Measurements from ENCODE around the gene ACTR3.
A peak's percentile ranks its signal among the peaks of the same experiment; 100 is the strongest.

ACTR3 gene

GRCh38 chr2:113876503-113877387 lies 13.1 kb upstream of the ACTR3 start:
- peak; percentile 83 for DNase-seq (ENCODE audit: low spot score)

- peak; percentile 82 for DNase-seq (ENCODE audit: low spot score)
Observed at GRCh38 chr2:113877711-113878598, 11.9 kb upstream of the ACTR3 start.

- no peak for DNase-seq (ENCODE audit: low spot score)
Observed at GRCh38 chr2:113878743-113879142, 11.1 kb upstream of the ACTR3 start.

- DNase-seq (ENCODE audit: low spot score), result no peak
Observed at GRCh38 chr2:113879457-113879856, 10.4 kb upstream of the ACTR3 start.

GRCh38 chr2:113886479-113887008 lies 3.3 kb upstream of the ACTR3 start:
- DNase-seq (ENCODE audit: low spot score), result no peak

GRCh38 chr2:113887009-113887792 lies 2.7 kb upstream of the ACTR3 start:
- no peak for DNase-seq (ENCODE audit: low spot score)

- DNase-seq (ENCODE audit: low spot score), result no peak
Observed at GRCh38 chr2:113888641-113889470, 1.0 kb upstream of the ACTR3 start.

- peak; percentile 46 for DNase-seq (ENCODE audit: low spot score)
Observed at GRCh38 chr2:113890253-113891235, 655 bp downstream of the ACTR3 start.

- no peak for DNase-seq (ENCODE audit: low spot score)
Observed at GRCh38 chr2:113891265-113891959, 1.5 kb downstream of the ACTR3 start.

- DNase-seq (ENCODE audit: low spot score), result no peak
Observed at GRCh38 chr2:113892004-113892710, 2.3 kb downstream of the ACTR3 start.

- peak; percentile 33 for DNase-seq (ENCODE audit: low spot score)
Observed at GRCh38 chr2:113894156-113894743, 4.4 kb downstream of the ACTR3 start.

- no peak for DNase-seq (ENCODE audit: low spot score)
Observed at GRCh38 chr2:113895301-113895700, 5.4 kb downstream of the ACTR3 start.

- no peak for DNase-seq (ENCODE audit: low spot score)
Observed at GRCh38 chr2:113895819-113896563, 6.1 kb downstream of the ACTR3 start.

- DNase-seq (ENCODE audit: low spot score), result no peak
Observed at GRCh38 chr2:113896791-113897190, 6.9 kb downstream of the ACTR3 start.

- DNase-seq (ENCODE audit: low spot score), result no peak
Observed at GRCh38 chr2:113898081-113898480, 8.2 kb downstream of the ACTR3 start.

GRCh38 chr2:113899166-113899565 lies 9.3 kb downstream of the ACTR3 start:
- DNase-seq (ENCODE audit: low spot score), result no peak

- no peak for DNase-seq (ENCODE audit: low spot score)
Observed at GRCh38 chr2:113901943-113902342, 12.1 kb downstream of the ACTR3 start.
